ENCODE measurements around the gene FBXW12.

GRCh38 chr3:48352546-48352945 lies 19.5 kb upstream of the FBXW12 start:
- TF ChIP-seq SP2 (IDR thresholded peaks at IDR 0.05; ENCODE audit: low read length) (no peak), BRCA1 (IDR thresholded peaks at IDR 0.05; ENCODE audit: low read depth, low read length) (no peak), POLR2A (IDR thresholded peaks at IDR 0.05; ENCODE audit: control extremely low read depth in 1 of 2, low read depth in 2 of 2, low read length in 2 of 2) (no peak), POLR2AphosphoS5 (IDR thresholded peaks at IDR 0.05; ENCODE audit: low read depth, low read length) (no peak), SAP30 (IDR thresholded peaks at IDR 0.05; ENCODE audit: insufficient read depth, insufficient replicate concordance, low read length) (no peak), YY1 (IDR thresholded peaks at IDR 0.05; ENCODE audit: low read depth, low read length) (no peak), RAD21 (IDR thresholded peaks at IDR 0.05 in 1 of 2, conservative IDR thresholded peaks at IDR 0.05 in 1 of 2; ENCODE audit: low read depth in 2 of 2, low read length in 2 of 2) (no peak), CEBPB (IDR thresholded peaks at IDR 0.05; ENCODE audit: low read depth, low read length) (no peak), KDM5A (IDR thresholded peaks at IDR 0.05; ENCODE audit: low read length) (no peak), EZH2 (IDR thresholded peaks at IDR 0.05; ENCODE audit: low read depth, low read length, severe bottlenecking) (no peak)
- TF ChIP-seq, protein P1, sequence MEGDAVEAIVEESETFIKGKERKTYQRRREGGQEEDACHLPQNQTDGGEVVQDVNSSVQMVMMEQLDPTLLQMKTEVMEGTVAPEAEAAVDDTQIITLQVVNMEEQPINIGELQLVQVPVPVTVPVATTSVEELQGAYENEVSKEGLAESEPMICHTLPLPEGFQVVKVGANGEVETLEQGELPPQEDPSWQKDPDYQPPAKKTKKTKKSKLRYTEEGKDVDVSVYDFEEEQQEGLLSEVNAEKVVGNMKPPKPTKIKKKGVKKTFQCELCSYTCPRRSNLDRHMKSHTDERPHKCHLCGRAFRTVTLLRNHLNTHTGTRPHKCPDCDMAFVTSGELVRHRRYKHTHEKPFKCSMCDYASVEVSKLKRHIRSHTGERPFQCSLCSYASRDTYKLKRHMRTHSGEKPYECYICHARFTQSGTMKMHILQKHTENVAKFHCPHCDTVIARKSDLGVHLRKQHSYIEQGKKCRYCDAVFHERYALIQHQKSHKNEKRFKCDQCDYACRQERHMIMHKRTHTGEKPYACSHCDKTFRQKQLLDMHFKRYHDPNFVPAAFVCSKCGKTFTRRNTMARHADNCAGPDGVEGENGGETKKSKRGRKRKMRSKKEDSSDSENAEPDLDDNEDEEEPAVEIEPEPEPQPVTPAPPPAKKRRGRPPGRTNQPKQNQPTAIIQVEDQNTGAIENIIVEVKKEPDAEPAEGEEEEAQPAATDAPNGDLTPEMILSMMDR (IDR thresholded peaks at IDR 0.05; ENCODE audit: control extremely low read depth in 1 of 3, insufficient read depth in 1 of 3, low read depth in 1 of 3, low read length in 3 of 3), result no peak
- TF ChIP-seq, protein P2, sequence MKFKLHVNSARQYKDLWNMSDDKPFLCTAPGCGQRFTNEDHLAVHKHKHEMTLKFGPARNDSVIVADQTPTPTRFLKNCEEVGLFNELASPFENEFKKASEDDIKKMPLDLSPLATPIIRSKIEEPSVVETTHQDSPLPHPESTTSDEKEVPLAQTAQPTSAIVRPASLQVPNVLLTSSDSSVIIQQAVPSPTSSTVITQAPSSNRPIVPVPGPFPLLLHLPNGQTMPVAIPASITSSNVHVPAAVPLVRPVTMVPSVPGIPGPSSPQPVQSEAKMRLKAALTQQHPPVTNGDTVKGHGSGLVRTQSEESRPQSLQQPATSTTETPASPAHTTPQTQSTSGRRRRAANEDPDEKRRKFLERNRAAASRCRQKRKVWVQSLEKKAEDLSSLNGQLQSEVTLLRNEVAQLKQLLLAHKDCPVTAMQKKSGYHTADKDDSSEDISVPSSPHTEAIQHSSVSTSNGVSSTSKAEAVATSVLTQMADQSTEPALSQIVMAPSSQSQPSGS (IDR thresholded peaks at IDR 0.05; ENCODE audit: low read length), result no peak

All from H1 (cell line).